Spleen (tissue), 11 donors: ENCODE data around the gene SH2D2A. TPM values are rescaled to one million over a fixed set of nuclear protein-coding genes. Genes with fewer than 3 reads are reported as not detected.

Source experiments
- DNase-seq: peaks from one replicate; pipeline ENCODE4 v3.0.0-alpha.2; 2020
- H3K27ac ChIP-seq, 8 donors: fragments of 200-600 bp; sonication (generic) in 7 of 8; 1 replicate in 4 of 8; 2 replicates in 4 of 8; pipeline versions ENCODE4 v1.5.0 to v1.8.0; 2016 to 2021; ENCODE audit warnings: inconsistent platforms in 4 of 8, mild to moderate bottlenecking in 4 of 8, moderate library complexity in 1 of 8
- H3K27me3 ChIP-seq, 7 donors: fragments of 200-600 bp; sonication (generic) in 6 of 7; replicated peaks in 1 of 7; 1 replicate in 4 of 7; 2 replicates in 3 of 7; pipeline versions ENCODE4 v1.5.0 to v1.8.0; 2016 to 2021; ENCODE audit warnings: inconsistent platforms in 3 of 7, mild to moderate bottlenecking in 1 of 7
- H3K36me3 ChIP-seq, 6 donors: fragments of 200-600 bp; sonication (generic) in 5 of 6; 1 replicate in 4 of 6; 2 replicates in 2 of 6; pipeline versions ENCODE4 v1.5.0 to v1.8.0; 2016 to 2021; ENCODE audit warnings: inconsistent platforms in 2 of 6
- H3K4me1 ChIP-seq, 6 donors: fragments of 200-600 bp; sonication (generic) in 5 of 6; 1 replicate in 3 of 6; 2 replicates in 3 of 6; pipeline versions ENCODE4 v1.5.0 to v1.8.0; 2016 to 2021; ENCODE audit warnings: inconsistent platforms in 3 of 6
- H3K4me3 ChIP-seq, 8 donors: fragments of 200-600 bp; sonication (generic) in 7 of 8; 1 replicate in 4 of 8; 2 replicates in 4 of 8; pipeline versions ENCODE4 v1.5.0 to v1.8.0; 2016 to 2021; ENCODE audit warnings: inconsistent platforms in 4 of 8, mild to moderate bottlenecking in 4 of 8, moderate library complexity in 2 of 8
- H3K9me3 ChIP-seq, 8 donors: fragments of 200-600 bp; sonication (generic) in 7 of 8; 1 replicate in 4 of 8; 2 replicates in 4 of 8; pipeline versions ENCODE4 v1.5.0 to v1.8.0; 2016 to 2021; ENCODE audit warnings: inconsistent platforms in 4 of 8
- POLR2A ChIP-seq, 3 donors: fragments of 450-650 bp; IDR thresholded peaks; one replicate each; pipeline ENCODE4 v1.5.1; 2017; ENCODE audit warnings: antibody characterized with exemption in 3 of 3, mild to moderate bottlenecking in 1 of 3
- POLR2AphosphoS5 ChIP-seq, 3 donors: sonication (generic); formaldehyde crosslinking; IDR thresholded peaks; one replicate each; pipeline ENCODE4 v1.5.1; 2017; ENCODE audit warnings: antibody characterized with exemption in 3 of 3
- WGBS, 5 donors: extraction: QIAGEN DNeasy Blood & Tissue Kit in 3 of 5; methylation state at CpG; one replicate each; pipeline versions ENCODE4 v1.1.5 to v1.1.7; 2013 to 2018; 5-methylcytosine and 5-hydroxymethylcytosine counted together
- intact Hi-C: fragments of 100-400 bp; cut with DNase I; formaldehyde crosslinking; loops from one replicate; pipeline ENCODE4 v1.15.0; 2023; ENCODE audit warnings: low total_unique reads
- polyA plus RNA-seq, 3 donors: library from polyadenylated mRNA; stranded (reverse); fragments of 200-250 nt; gene quantifications; one replicate each; pipeline ENCODE4 v1.2.1, GENCODE V29; 2013
- total RNA-seq, 7 donors: library from RNA; depleted of rRNA in 3 of 7; stranded (reverse); fragments of >200 nt in 3 of 7; fragmentation: NEBNext Ultra II Directional in 4 of 7; extraction: Animal tissue kit (Norgen Biotek cat#: 25700) in 4 of 7; gene quantifications; one replicate each; pipeline versions ENCODE4 v1.1.0 to v1.2.1, GENCODE V29; 2016 to 2021
- TF ChIP-seq, protein P1 (sequence below), 11 experiments: fragments of 200-600 bp in 7 of 11; fragments of 450-650 bp in 4 of 11; sonication (generic) in 4 of 11; IDR thresholded peaks in 8 of 11; conservative IDR thresholded peaks in 3 of 11; 1 replicate in 7 of 11; 2 replicates in 4 of 11; pipeline versions ENCODE4 v1.4.0 to v1.8.0; 2016 to 2021; ENCODE audit warnings: antibody characterized with exemption in 11 of 11, inconsistent platforms in 4 of 11, mild to moderate bottlenecking in 1 of 11
- donor health status: healthy with polysubstance abuse.
- donor health status: DM: no; HTN: no; CAD: no; lungs with moderate emphysema.
- donor health status: DM: no; HTN: no; CAD: no.
- donor health status: Bipolar disorder and iron deficiency.
- donor health status: healthy.
- donor health status: DM: no; HTN: no; CAD: no.
- donor health status: DM: yes; HTN: yes; CAD: no.

SH2D2A gene
- total and polyA plus RNA-seq, 10 donors: 3.6 to 22.1 (median 12.4) TPM

DNA sequence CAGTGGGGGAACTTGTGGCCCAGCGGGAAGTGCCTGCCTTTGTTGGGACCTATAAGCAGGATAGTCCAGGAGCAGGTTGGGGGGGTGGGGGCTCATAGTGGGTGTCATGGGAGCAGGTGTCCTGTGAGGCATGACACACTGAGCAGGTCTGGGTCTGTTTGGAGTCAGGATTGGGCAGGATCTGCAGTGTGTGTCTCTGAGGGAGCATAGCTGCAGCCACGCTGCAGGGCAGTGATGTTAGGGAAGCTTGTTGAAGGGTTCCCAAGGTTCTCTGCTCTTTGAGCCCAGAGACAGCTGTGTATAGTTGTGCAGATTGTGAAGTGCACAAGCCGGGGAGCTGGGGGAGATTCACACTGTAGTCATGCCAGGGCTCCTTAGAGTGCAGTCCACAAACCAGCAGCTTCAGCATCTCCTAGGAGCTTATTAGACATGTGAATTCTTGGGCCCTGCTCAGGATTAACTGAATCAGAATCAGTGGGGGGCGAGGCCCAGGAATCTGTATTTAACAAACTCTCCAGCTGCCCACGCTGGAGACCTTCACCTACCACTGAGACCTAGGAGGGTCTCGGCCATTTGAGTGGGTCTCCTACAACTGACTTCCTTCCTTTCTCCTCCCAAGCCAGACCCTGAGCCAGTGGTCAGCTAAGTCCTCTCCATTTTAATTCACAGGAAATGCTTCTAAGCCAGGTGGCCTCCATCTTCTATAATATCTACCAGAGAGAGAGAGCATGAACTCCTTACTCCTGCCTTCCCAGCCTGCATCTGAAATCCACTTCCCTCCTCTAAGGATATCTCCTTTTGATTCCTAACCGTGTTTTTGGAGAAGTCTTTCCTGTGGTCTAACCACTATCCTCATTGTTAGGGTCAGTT, 31.2 kb upstream of the SH2D2A start:
- TF ChIP-seq, protein P1, sequence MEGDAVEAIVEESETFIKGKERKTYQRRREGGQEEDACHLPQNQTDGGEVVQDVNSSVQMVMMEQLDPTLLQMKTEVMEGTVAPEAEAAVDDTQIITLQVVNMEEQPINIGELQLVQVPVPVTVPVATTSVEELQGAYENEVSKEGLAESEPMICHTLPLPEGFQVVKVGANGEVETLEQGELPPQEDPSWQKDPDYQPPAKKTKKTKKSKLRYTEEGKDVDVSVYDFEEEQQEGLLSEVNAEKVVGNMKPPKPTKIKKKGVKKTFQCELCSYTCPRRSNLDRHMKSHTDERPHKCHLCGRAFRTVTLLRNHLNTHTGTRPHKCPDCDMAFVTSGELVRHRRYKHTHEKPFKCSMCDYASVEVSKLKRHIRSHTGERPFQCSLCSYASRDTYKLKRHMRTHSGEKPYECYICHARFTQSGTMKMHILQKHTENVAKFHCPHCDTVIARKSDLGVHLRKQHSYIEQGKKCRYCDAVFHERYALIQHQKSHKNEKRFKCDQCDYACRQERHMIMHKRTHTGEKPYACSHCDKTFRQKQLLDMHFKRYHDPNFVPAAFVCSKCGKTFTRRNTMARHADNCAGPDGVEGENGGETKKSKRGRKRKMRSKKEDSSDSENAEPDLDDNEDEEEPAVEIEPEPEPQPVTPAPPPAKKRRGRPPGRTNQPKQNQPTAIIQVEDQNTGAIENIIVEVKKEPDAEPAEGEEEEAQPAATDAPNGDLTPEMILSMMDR (IDR thresholded peaks at IDR 0.05 in 8 of 11, conservative IDR thresholded peaks at IDR 0.05 in 3 of 11): no peak
- TF ChIP-seq POLR2A (IDR thresholded peaks at IDR 0.05) (no peak), POLR2AphosphoS5 (IDR thresholded peaks at IDR 0.05) (no peak)
- Histone ChIP-seq H3K27me3 (peaks cover 3 to 94% (median 39%) of the 10 kb centered on the region in 7 donors), H3K9me3 (no peaks in the 10 kb centered on the region), H3K27ac (no peak overlapping the region), H3K4me1 (peaks cover 0 to 30% (median 16%) of the 10 kb centered on the region in 6 donors), H3K4me3 (peak overlapping the region in 1 of 8 donors; percentile 39), H3K36me3 (no peaks in the 10 kb centered on the region)
- no peak for DNase-seq
- intact Hi-C loops: no loop called here
- 64 to 75% (median 71%) methylated on average over 6 to 7 of the region's 7 CpGs for WGBS, 5 donors

DNA sequence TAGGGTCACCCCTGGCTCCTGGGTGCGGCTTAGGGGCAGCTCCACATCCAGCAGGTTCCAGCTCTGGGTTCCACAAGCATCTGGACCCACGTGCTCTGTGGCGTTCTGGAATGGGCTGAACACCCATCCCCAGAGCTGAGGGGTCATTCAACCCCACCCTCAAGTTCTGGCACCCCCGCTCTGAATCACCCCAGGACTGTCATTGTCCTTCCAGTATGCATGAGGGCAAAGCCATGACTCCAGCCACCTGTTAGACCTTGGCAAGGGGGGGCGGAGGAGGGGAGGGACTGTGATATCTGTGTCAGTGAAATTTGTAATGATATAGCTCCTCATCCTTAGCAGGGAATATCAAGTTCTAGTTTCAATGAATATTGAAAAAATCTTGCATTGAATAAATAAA, 30.0 kb upstream of the SH2D2A start:
- Histone ChIP-seq H3K9me3 (no peaks in the 10 kb centered on the region), H3K4me3 (no peak overlapping the region), H3K4me1 (peaks cover 0 to 30% (median 16%) of the 10 kb centered on the region in 6 donors), H3K36me3 (no peaks in the 10 kb centered on the region), H3K27me3 (peaks cover 3 to 93% (median 39%) of the 10 kb centered on the region in 7 donors), H3K27ac (no peak overlapping the region)
- intact Hi-C loops: no loop called here
- TF ChIP-seq POLR2AphosphoS5 (IDR thresholded peaks at IDR 0.05) (no peak), POLR2A (IDR thresholded peaks at IDR 0.05) (no peak)
- TF ChIP-seq, protein P1 (IDR thresholded peaks at IDR 0.05 in 8 of 11, conservative IDR thresholded peaks at IDR 0.05 in 3 of 11): no peak
- no peak for DNase-seq
- WGBS, 5 donors: 80 to 95% (median 89%) methylated on average over 5 of the region's 5 CpGs

DNA sequence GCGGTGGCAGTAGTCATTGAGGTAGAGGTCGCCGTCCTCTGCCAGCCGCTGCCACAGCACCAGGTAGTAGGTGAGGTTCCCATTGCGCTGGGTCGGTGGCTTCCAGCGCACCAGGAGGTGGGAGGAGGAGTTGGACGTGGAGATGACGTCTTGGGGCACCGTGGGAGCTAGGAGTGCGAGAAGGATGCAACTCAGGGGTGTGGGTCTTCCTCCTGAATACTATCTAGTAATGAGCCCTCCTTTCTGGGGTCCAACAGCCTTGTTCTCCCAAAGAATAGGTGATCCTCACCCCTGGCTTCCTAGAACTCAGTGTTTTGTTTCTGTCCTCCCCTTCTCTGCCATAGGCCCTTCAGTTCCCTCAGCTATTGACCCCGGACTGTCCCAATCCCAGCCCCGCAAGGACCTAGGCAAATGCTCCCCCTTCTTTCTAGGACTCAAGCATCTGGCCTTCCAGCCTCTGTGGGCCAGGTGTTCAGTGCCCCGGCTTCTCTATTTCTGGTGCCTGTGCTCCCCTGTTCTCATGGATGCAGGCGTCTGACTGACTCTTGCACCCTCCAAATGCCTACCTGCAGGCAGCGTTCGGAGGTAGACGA, 29.4 kb upstream of the SH2D2A start:
- Histone ChIP-seq H3K27me3 (peaks cover 3 to 96% (median 39%) of the 10 kb centered on the region in 7 donors), H3K27ac (no peak overlapping the region), H3K4me1 (peaks cover 0 to 30% (median 16%) of the 10 kb centered on the region in 6 donors), H3K9me3 (no peaks in the 10 kb centered on the region), H3K36me3 (no peaks in the 10 kb centered on the region), H3K4me3 (no peak overlapping the region)
- intact Hi-C loops: no loop called here
- 50 to 75% (median 60%) methylated on average over 7 to 18 of the region's 18 CpGs for WGBS, 5 donors
- DNase-seq: no peak
- TF ChIP-seq POLR2AphosphoS5 (IDR thresholded peaks at IDR 0.05) (no peak), POLR2A (IDR thresholded peaks at IDR 0.05) (no peak)
- TF ChIP-seq, protein P1 (IDR thresholded peaks at IDR 0.05 in 8 of 11, conservative IDR thresholded peaks at IDR 0.05 in 3 of 11): no peak
